Activated T-cell treated with anti-CD3 and anti-CD28 coated beads, Interleukin-2, amount 50 U/mL, for 1 hour (primary cell): ENCODE results near the gene FBLIM1.
A peak's percentile ranks its signal among the peaks of the same experiment; 100 is the strongest.
"Not testable (repeated sequence)": the region's sequence is repeated elsewhere in the genome, so short reads cannot be mapped to it uniquely, and the experiment has no call there.

Source experiments
- DNase-seq: peaks from one replicate; pipeline ENCODE4 v3.0.0-alpha.2; 2020

The FBLIM1 gene

DNA sequence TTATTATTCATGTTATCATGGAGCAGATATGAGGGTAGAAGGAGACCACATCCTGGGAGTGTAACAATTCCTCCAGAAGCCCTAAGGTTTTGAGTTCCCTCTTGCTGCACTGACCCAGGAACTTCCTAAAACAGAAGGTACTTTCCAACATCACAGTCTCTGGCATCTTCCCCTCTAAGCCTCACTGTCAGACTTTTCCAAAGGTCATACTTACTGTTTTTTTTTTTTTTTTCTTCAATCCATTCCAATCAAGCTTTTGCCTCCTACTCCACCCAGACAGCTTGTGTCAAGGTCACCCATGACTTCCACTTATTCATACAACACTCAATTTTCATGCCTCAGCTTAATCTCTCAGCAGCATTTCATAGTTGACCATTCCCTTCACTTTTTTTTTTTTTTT lies 67.2 kb downstream of the FBLIM1 start:
- DNase-seq, result no peak

GRCh38 chr1:15826810-15827507 lies 68.4 kb downstream of the FBLIM1 start:
- DNase-seq, result no peak

DNA sequence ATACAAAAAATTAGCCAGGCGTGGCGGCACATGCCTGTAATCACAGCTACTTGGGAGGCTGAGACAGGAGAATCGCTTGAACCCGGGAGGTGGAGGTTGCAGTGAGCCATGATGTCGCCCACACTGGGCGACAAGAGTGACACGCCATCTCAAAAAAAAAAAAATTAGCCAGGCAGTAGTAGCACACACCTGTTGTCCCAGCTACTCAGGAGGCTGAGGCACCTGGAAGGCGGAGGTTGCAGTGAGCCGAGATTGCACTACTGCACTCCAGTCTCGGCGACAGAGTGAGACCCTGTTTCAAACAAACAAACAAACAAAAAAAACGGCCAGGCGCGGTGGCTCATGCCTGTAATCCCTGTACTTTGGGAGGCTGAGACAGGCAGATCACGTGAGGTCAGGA lies 69.0 kb downstream of the FBLIM1 start:
- not testable (repeated sequence) for DNase-seq

DNA sequence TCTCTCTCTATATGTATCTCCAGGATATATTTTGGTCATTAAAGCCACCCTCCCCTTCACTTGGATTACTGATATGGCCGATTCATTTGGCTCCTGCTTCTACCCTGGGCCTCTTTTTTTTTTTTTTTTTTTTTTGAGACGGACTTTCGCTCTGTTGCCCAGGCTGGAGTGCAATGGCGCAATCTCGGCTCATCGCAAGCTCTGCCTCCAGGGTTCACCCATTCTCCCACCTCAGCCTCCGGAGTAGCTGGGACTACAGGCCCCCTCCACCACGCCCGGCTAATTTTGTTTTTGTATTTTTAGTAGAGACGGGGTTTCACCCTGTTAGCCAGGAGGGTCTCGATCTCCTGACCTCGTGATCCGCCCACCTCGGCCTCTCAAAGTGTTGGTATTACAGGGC lies 70.3 kb downstream of the FBLIM1 start:
- not testable (repeated sequence) for DNase-seq

DNA sequence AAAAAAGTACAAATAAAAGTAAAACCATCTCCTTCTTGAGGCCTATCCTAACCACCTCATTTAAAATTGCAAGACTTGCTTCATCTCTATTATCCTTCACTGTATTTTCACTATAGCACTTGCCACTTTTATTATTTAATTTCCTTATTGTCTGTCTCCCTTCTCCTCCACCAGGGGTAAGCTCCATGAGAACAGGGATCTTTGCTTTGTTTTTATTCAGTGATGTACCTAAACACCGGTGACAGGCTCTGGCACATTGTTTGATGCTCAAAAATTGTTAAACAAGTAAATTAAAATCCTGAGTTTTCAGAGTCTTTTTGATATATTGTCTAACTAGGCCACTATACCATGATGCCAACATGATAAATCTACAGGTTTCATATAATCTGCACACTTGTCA lies 71.7 kb downstream of the FBLIM1 start:
- no peak for DNase-seq

DNA sequence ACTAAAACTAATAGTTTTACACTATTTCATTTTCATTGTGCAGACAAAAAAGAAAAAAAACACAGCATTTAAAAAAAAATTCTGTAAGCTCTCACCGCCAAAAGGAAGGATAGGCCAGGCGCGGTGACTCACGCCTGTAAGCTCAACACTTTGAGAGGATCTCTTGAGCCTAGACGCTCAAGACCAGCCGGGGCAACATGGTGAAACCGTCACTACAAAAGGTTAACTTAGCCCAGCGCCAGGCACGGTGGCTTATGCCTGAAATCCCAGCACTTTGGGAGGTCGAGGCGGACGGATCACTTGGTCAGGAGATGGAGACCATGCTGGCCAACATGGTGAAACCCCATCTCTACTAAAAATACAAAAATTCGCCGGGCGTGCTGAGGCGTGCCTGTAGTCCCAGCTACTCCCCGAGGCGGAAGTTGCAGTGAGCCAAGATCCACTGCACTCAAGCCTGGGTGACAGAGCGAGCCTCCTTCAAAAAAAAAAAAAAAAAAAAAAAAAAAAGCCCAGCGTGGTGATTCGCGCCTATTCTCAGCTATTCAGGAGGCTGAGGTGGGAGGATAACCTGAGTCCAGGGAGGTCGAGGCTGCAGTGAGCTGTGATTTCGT lies 74.6 kb downstream of the FBLIM1 start:
- peak; percentile 60 for DNase-seq

- no peak for DNase-seq
These were observed 75.3 kb downstream of the FBLIM1 start for GRCh38 chr1:15833842-15834405.

DNA sequence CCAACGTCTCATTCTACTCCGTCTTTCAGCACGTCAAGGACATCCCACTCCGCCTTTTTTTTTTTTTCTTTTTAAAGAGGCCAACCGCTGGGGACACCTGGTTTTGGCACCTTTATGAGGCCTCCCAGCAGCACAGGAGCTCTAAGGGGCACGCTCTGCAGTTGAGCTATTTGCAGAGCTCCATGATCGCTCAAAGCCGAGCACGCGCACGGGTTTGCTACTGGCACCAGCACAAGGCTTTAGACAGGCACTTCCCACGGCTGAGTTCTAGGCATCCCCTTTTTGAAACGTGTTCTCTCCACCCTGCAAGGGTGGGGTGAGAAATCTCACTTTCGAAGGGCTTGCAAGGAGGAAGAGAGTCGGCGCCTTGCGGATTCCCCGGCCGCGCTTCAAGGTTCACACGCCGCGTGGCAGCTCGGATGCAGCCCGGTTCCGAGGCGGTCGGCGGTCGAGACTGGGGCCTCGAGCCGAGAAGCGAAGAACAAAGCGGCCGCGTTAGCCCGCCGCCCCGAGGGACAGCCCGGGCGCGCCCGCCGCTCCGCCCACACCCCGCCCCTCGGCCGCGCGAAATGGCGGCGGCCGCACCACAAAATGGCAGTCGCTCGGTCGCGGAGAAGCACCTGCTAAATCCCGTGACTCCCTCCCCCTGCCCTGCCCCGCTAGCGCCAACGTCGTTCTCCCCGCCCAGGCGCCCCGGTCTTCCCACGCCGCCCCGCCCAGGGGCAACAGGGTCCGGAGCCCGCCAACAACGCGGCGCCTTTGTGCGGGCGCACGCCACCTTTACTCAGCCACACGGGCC lies 76.0 kb downstream of the FBLIM1 start:
- peak; percentile 89 for DNase-seq

GRCh38 chr1:15835205-15835740 lies 76.7 kb downstream of the FBLIM1 start:
- no peak for DNase-seq

DNA sequence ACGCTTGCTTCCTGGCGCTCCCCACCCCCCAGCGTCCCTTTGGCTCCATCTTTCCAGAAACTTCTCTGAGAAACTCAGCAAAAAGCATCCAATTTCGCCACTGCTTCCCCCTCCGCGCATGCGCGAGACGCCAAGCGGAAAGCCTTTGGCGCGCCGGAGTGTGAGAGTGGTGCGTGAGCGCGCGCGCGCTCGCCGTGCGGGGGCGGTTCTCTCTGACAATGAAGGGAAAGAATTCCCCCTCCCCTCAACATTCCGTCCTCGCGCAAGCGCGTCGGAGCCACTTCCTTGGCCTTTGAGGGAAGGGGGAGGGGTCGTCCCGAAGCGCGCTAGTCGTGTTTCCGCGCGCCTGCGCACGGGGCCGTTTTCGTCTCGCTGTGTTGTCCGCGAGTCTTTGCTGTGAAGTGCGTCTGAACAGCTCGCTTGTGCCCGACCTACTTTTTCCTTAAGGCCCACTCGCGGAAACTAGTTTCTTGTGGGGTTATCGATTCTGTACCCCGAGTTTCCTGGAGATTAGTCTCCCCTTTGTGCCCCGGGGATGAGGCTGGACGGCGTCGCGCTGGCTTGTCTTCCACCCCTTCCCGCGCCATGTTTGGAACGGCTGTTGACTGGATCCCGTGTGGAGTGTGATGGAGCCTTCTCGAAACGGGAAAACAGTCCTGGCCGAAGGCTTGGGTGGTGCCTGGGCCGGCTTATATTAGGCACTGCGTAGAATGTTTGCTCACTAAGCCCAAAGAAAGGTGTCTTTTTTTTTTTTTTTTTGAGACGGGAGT lies 77.3 kb downstream of the FBLIM1 start:
- DNase-seq, result peak; percentile 98
